Dermis blood vessel endothelial cell (primary cell): Measurements from ENCODE around the gene CD86. TPM values are rescaled to one million over a fixed set of nuclear protein-coding genes. Genes with fewer than 3 reads are reported as not detected.
"Not testable (repeated sequence)": the region's sequence is repeated elsewhere in the genome, so short reads cannot be mapped to it uniquely, and the experiment has no call there.

Source experiments
- DNase-seq: peaks from one replicate; pipeline ENCODE4 v3.0.0; 2010
- total RNA-seq: library from RNA; depleted of rRNA; stranded (reverse); fragments of >200 nt; gene quantifications from 2 replicates; pipeline ENCODE4 v1.2.3, GENCODE V29; 2014

The CD86 gene
- total RNA-seq, result not detected in 2 replicates

- no peak for DNase-seq
Measured at GRCh38 chr3:122055215-122055614, at the start of gene CD86. Gene CD86, plus strand, starts transcription at chr3:122055362. Its CDS starts 128 bp downstream, at chr3:122055490.

- no peak for DNase-seq
Measured at GRCh38 chr3:122006267-122006666, 48.9 kb upstream of the CD86 start.

- no peak for DNase-seq
Measured at GRCh38 chr3:122008166-122008565, 47.0 kb upstream of the CD86 start.

- no peak for DNase-seq
Measured at GRCh38 chr3:122010506-122010905, 44.7 kb upstream of the CD86 start.

GRCh38 chr3:122011396-122011795 is 43.8 kb upstream of the CD86 start:
- no peak for DNase-seq

GRCh38 chr3:122012821-122013220 is 42.3 kb upstream of the CD86 start:
- DNase-seq, result no peak

GRCh38 chr3:122013448-122013925 is 41.7 kb upstream of the CD86 start:
- DNase-seq, result no peak

- no peak for DNase-seq
Measured at GRCh38 chr3:122014741-122015140, 40.4 kb upstream of the CD86 start.

- no peak for DNase-seq
Measured at GRCh38 chr3:122019493-122019892, 35.7 kb upstream of the CD86 start.

- DNase-seq, result no peak
Measured at GRCh38 chr3:122021037-122021436, 34.1 kb upstream of the CD86 start.

GRCh38 chr3:122021811-122022401 is 33.3 kb upstream of the CD86 start, which contains the start of gene ILDR1:
Gene ILDR1, minus strand, starts transcription at chr3:122022247. Its CDS starts 170 bp downstream, at chr3:122022077.
- DNase-seq, result no peak

- DNase-seq, result no peak
Measured at GRCh38 chr3:122023335-122023910, 31.7 kb upstream of the CD86 start.

GRCh38 chr3:122024800-122025199 is 30.4 kb upstream of the CD86 start:
- no peak for DNase-seq

GRCh38 chr3:122025296-122025695 is 29.9 kb upstream of the CD86 start:
- DNase-seq, result no peak

- DNase-seq, result no peak
Measured at GRCh38 chr3:122030381-122031122, 24.6 kb upstream of the CD86 start.

- no peak for DNase-seq
Measured at GRCh38 chr3:122031123-122031468, 24.1 kb upstream of the CD86 start.

GRCh38 chr3:122032531-122032930 is 22.6 kb upstream of the CD86 start:
- DNase-seq, result no peak

GRCh38 chr3:122033023-122033422 is 22.1 kb upstream of the CD86 start:
- no peak for DNase-seq

GRCh38 chr3:122047296-122047695 is 7.9 kb upstream of the CD86 start:
- DNase-seq, result not testable (repeated sequence)

GRCh38 chr3:122047773-122048172 is 7.4 kb upstream of the CD86 start:
- not testable (repeated sequence) for DNase-seq

- no peak for DNase-seq
Measured at GRCh38 chr3:122052968-122053367, 2.2 kb upstream of the CD86 start.

- no peak for DNase-seq
Measured at GRCh38 chr3:122057671-122058070, 2.5 kb downstream of the CD86 start.

- no peak for DNase-seq
Measured at GRCh38 chr3:122058294-122058693, 3.1 kb downstream of the CD86 start.
